Dedifferentiated amniotic fluid mesenchymal stem cell (primary cell): ENCODE results near the gene NRM.

Source experiments
- DNase-seq: peaks from one replicate; pipeline ENCODE4 v3.0.0-alpha.2; 2016; ENCODE audit errors: extremely low spot score

The NRM gene

DNA sequence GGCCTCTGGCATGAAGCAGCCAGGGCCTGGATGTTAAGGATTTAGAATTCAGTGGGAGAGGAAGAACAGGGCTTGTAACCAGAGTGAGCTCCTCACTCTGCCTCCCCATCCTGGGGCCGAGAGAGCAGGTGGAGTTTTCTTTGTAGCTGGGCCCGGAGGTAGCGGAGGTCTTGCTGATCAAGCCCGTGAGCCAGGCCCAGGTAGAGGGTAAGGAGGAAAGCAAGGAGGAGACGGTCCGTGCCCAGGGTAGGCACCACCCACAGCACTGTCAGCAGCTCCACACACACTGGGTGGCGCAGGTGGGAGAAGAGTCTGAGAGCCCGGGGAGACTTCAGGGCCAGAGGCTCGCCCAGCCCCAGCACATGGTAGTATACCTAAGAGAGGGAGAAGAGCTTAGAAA is 2.2 kb downstream of the NRM start:
- no peak for DNase-seq

DNA sequence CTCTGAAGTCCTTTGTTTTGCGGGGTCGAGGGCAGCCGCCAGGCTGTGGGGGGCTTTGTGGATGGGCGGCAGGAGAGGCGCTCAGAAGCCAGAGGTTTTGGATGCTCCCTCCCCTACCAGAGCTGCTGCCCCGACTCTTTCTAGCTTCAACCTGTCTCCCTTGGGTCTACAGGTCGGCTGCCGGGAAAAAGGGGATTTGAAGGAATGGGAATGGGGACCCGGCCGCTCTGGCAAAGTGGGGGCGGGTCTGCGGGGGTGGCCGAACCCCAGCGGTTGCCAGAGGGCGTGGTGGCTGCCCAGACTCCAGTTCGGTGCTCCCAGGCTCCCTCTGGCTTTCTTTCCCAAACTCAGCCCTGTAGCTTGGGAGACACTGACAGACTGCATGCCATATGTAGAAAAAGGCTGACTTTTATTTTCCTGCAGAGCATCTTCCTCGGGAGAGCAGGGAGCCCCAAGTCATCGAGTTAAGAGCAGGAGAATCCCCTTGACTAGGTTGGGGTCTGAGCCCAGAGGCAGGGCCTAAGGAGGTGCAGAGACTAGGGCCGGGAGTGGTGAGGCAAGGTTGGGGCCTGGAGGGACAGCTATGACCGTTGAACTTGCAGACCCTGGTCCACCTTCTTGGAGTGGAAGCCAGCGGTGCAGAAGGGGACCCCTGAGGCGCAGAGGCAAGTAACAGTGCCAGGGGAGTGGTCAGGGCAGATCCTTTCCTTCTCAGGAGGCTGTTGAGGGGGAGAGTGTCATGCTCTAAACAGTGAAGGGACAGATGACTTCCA is 2.9 kb downstream of the NRM start:
- DNase-seq: no peak

DNA sequence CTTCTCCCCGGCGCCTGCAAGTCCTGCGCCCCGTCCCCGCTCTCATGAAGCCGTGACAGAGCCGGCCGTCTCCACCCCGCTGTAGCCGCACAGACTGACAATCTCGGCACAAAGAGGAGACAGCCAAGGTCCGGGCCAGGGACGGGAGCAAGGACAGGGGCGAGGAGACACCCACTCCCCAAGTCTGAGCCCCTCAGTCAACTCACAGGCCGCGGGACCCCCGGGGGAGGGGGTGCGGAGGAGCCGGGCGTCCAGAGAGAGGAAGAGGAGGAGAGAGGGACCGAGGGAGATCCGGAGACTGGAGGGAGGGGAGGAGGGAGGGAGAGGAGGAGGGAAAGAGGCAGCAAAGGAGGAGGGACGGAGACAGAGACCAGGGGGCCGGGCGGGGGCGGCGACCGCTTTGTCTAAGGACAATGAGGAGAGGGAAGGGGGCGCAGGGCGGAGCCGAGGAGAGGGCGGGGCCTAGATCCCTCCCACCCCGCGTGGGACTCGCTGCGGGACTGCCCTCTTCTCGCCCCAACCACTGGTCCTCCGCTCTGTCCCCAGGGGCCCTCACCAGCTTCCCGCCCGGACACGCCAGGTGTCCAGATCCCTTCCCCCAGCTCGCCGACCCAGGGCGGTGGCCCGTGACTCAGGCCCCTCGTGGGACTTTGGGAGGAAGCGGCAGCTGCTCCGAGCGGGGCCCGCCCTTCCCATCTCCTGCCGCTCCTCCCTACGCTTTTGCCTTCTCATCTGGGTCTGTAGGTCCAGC is 3.7 kb downstream of the NRM start:
- peak; percentile 92 for DNase-seq

DNA sequence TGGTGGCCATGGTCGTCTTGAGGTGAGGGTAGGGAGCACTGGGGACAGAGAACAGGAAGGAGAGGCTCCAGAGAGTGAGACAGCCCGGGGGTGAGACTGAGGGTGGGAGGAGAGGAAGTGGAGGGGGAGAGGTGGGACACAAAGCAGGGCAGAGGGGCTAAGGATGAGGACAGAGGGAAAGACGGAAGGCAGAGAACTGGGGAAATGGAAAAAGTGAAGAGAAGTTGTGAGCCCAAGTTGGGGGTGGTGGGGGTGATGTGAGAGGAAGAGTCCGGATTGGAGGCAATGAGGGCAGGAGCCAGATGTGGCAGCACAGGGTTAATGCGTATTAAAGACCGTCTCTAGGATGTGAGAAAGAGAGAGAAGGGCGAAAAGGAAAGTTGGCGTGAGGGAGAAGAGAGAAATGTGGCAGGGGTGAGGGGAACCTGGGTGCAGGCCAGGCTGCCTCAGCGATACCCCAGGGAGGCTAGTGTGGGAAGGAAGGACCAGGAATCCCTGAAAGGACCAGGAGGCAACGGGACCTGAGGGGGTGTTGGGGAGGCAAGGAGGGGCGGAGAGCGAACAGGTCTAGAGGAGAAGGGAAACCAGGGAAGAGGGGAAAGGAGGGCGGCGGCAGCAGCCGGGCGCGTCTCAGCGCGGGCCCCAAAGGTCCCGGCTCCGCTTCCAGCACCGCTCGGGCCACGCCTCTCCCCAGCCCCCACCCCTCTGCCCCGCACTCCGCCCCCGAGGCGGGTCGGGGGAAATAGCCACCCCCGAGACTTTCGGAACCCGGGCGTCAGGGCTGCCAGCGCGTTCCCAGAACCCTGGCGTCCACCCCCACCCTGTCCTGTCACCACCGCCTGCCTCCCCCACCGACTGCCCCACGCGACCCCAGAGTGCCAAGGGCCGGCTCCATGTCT is 4.5 kb downstream of the NRM start, which contains the start of gene PPP1R18:
TSS of gene PPP1R18 (minus strand) at position 637 of the 899 bp plus-strand sequence. CDS start at position 10, 627 bp downstream.
- DNase-seq: no peak

DNA sequence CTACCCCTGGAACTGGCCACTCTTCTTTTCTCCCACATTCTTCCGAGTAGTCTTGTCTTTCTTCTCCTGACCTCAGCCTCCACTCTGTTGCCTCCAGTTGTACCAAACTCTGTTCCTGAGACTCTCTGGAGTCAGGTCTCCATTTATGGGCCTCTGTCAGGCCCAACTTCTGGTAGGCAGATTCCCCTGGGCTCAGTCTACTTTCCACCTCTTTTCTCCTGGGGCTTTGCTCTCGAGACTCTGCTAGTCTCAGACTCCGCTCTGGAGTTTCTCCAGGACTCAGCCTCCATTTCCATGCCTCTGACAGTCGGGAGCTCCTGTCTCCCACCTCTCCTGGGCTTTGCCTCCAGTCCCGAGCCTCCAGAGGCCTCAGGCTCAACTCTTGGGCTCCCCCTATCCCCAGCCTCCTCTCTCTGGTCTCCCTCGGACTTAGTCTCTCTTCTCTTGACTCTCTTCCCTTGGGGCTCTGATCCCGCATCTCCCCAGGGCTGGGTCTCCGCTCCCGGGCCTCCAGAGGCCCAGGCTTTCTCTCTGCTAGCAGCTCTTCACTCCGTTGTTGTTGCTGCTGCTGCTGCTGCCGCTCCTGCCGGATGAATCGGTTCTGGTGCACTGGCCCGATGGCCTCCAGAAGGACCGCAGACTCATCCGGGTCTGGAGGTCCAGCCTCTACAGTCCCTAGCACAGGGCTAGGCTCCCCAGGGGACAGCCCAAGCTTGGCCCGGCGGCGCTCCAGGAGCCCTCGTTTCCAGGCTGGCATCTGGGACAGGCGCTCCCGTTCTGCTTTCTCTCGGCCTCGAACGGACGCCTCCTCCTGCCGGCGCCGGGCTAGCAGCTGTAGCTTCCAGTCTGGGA is 5.4 kb downstream of the NRM start:
- DNase-seq: no peak

DNA sequence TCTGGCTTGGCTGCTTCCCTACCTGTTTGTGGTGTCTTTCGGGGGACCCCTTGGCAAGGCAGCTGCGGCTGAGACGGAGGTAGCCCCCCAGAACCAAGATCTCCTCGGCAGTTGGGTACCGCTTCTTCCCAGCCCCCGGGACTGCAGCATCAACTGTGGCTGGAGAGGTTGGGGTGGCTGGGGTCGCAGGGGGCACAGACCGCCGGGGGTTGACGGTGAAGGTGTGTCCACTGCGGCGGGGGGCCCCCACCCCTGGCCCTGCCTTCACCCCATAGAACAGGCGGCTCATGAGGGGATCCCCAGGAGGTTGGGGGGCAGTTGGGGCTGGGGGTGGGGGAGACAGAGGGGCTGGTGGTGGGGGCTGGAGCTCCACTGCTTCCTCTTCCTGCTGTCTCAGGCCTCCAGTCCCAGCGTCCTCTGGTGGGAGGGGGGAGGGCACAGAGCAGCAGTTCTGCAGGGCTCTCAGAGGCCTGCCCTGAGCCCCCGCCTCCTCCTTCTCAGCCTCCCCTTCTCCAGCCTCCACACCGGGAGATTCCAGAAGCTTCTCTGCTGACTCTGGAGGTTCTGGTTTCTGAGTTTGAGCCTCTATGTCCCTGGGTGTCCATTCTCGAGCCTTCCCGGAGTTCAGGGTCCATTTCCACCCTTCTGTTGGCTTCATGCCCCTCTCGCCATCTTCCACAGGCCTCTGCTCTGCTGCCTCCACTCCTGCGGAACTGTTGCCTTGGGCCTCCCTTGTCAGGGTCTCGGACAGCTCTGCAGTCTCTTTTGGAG is 6.2 kb downstream of the NRM start:
- no peak for DNase-seq

DNA sequence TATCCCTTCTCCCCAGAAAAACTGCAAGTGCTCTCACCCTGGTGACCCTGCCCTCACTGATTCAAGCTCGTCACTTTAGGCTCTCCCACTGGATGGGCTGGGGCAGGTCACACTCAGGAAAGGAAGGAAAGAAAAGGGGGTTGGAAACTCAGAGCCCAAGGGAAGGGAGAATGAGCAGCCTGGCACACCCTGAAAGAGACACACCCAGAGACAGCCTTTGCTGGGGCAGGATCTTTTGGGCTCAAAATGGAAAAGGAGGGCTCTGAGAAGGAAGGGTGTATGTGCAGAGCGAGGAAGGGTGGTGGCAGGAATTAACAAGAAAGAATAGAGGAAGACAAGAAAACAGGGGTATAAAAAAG is 6.8 kb downstream of the NRM start:
- no peak for DNase-seq

DNA sequence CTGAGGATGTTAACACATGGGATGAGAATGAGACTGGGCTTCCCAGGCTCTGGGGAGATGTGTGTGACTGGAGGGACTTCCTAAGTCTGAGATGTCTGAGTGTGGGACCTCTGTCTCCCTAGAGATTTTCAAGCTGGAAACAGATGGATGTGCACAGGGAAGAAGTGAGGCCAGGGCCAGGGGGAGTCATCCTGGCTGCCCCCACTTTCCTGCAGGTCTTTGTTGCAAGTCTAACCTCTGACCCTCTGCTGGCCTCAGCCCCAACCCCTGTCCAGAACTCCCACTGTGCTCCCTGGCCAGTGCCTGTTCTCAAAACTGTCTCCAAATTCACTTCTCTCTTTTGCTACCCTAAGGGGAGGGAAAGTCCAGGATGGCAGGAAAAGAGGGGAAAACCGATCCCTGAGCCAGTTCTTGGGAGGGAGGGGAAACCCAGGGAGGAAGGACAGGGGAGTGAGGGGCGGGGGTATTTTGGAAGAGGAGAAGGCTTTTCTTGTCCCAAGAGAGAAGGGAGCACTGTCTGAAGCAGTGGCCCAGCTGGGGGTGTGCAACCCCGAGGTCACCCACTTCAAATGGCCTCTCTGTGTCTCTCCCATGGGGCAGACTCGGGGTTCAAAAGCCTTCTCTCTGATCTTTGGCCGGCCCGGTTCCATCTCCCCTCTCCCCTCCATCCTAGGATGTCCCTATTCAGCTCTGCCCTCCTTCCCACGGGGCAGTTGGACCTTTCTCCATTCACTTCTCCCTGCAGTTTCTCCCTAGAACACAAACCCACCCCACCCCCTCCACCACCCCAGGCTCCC is 7.4 kb downstream of the NRM start:
- no peak for DNase-seq

DNA sequence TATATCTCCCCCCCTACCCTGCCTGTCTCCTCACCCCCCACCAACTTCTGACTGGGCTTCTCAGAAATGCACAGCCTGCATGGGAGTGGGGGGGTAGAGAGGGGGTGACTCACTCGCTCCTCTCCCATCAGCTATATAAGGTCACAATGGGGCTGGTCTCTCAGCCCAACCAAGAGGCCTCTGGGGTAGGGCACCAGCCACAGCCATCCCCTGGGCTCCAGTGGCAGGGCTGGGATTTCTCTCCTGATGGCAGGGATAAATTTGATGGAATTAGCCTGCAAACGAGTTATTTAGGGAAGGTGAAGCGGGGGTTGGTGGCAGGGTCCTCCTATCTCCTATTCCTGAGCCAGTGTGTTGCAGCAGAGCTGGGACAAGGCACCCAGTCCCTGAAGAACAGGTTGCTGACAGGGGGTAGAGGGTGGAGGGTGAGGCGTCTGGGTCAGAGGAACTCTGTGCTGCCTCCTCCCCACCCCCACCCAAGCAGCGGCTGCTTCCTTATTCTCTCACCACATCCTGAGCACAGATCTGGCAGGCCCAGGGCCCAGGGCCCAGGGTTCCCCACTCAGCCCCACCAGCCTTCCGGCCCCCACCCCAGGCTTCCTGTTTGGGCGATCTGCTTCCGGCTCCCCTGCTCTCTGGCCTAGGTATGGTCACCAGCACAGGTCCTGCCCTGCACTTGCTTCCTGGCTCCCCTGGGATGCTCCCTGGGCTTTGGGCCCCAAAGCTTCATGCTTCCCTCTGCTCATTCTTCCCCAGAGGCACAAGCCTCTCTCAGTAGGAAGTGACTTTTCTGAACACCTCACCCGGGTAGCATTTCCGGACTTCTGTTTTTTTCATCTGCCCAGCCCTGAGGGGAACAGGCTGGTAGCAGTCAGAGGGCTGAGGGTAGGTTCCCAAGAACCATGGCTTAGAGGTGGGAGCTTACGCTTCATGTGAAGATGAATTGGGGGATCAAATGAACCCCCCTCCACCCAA is 8.4 kb downstream of the NRM start:
- peak; percentile 74 for DNase-seq

DNA sequence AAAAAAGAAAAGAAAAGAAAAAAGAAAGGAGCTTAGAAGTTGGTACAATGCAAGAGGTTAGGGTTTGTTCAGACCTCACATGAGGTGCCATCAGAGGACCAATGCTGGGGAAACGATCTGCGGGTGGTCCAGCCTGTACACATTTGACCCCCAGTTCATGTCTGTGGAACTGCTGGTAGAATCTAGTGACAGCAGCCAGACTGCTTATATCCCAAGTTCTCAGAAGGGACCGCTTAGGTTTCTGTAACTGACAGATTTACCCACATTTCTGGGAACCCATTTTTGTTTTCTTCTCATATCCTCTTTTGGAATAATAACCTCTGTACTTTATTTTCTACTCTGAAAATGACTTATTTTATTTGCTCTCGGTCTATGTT is 9.0 kb downstream of the NRM start:
- no peak for DNase-seq

DNA sequence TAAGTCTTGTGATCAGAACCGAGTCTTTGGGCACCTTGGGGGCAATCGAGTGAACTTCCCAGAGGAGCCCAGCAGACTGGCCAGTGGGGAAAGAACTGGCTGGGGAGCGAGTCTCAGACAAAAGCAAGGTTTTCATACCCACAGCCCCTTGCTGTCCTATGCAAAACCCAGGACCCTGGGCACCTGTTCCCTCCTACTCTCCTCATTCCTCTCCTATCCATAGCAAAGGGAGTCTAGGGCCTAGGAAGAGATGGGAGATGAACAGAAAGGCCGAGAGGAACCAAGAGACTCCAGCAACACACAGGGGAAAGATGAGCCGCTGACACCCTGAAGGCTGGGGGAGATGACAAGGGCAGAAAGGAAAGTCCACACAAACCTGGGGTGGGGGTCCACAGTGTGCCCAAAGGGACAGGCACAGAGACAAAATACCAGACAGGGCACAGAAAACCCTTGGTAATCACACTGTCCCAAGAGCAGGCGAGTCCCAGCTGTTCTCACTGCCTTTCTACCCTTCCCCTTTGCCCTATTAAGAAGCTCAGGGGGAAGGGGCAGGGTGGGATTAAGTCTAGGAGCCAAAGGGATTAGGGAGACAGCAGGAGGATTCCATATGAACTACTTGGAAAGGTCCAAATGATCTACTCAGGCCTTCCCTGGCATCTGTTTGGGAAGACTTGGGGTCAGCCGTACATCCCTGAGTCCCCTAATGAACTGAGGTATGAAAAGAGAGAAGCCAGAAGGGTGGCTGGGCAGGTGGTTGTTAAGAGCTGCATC is 10.8 kb downstream of the NRM start:
- DNase-seq: no peak

DNA sequence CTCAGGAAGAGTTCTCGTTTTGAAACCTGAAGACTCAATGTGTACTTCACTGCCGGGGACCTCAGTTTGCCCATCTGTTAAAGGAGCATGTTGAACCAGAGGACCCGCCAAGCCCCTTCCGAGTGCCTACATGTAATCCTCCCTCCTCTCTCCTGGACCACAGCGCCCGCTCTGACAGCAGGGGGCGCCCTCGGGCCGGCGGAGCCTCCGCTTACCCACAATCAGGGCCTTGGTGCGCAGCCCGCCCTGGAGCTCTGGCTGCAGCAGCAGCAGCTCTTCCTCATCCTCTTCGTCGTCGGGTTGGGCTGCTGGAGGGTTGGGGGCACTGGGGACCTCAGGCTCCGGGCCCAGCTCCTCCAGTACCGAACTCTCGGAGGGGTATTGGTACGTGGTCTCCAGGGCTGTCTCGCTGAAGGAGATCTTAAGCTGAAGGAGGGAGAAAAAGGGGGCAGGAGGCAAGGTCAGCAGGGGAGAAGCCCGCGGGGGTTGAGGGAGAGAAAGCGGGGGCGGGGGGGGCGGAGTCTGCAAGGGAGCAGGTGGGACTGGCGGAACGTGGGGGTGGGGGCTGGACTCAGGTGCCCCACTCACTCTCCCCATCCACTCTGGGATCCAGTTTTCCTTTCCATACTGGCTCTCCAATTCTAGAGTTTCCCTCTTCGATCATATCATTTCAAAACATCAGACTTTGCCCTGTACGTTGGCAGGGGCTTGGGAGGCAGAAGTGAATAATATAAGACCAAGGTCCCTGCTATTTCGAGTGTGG is 11.6 kb downstream of the NRM start:
- peak; percentile 65 for DNase-seq

DNA sequence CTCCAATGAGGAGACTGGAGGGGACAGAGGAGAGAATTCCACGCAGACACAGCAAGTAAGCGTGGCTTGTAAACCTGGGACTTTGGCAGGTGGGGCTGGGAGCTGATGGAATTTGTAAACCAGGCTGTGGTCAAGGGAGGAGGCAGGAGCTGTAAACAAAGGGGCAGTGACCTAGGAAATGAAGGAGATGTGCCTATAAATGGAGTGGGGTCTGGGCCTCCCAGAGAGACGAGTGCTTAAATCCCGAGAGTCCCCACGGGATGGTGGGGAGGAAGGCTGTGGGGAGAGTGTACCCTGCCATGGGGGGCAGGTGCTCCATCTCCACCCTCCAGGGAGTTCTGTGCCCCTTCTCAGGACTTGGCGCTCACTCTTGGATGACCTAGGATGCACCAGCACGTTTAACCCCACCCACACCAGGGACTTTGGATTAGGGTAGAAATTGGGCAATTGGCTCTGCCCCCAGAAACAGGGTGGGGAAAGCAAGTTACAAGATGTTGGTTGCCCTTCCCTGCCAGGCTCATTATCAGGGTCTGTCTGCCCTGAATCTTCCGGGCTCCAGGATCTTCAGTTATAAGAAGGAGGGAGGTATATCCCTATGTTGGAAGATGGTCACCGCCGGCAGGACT is 14.0 kb downstream of the NRM start:
- DNase-seq: no peak

DNA sequence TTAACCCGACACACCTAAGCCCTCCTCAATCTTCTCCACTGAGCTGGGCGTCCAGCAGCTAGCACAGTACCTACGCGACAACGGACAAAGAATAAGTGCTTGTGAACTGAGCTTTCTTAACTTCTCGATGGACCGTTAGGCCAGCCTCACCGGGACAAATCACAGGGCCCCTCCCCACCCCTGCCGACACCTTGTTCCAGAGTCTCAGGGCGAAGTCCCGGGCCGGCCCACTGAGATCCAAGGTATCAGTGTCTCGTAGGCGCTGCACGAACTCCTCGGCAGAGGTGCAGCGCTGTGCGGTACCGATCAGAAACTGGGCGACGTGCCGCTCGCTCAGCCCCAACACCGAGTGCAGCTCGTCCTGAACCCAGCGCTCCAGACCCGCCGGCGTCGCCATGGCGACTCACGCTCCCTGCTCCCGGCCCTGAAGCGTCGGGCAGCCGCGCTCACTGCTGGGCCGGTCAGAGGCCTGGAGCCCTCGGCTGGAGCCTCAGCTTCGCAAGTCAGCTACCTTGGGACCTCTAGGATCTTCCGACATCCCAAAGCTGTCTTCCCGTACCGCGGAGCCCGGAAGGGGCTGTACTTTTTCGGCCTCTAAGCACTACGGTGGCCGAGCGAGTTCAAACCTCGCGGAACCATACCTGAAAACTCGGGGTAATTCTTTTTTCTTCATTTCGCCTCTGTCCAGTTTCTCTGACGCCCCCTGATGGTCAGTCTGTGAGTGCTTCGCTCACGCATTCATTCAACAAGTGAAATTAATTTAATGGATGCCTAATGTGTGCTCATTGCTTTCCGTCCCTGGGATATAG is 18.1 kb downstream of the NRM start, which contains the start of gene DHX16:
TSS of gene DHX16 (minus strand) at position 562 of the 809 bp plus-strand sequence. CDS start at position 397, 165 bp downstream.
- peak; percentile 95 for DNase-seq

DNA sequence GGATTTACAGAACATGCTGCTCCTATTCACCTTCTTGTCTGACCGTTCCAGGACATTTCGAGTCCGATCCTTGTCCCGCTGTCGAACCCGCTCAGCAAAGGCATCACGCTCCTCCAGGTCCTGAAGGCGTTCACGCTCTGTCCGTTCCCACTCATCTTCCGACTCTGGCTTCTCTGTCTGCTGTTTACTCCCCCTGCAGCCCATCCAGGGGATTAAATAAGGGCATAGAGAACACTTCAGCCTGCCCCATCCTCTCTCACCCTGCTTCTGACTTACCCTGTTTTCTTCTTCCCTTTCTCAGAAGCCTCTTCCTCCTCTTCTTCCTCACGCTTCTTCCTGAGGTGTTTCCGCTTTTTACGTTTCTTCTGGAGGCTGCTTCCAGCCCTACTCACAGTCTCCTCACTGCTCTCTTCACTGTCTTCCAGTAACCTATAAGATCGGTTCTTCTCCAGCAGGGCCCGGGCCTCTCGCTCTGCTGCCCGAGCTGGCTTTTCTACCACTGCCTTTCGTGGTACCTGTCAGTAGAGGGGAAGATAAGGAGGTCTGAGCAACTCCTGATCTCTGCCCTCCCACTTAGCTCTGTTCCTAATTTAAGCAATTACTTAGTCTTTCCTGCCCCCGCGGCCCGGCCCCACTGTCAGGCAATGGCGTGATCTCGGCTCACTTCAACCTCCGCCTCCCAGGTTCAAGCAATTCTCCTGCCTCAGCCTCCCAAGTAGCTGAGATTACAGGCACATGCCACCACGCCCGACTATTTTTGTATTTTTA is 19.8 kb downstream of the NRM start:
- no peak for DNase-seq
